Measurements from ENCODE around the gene TRABD.

TRABD gene

DNA sequence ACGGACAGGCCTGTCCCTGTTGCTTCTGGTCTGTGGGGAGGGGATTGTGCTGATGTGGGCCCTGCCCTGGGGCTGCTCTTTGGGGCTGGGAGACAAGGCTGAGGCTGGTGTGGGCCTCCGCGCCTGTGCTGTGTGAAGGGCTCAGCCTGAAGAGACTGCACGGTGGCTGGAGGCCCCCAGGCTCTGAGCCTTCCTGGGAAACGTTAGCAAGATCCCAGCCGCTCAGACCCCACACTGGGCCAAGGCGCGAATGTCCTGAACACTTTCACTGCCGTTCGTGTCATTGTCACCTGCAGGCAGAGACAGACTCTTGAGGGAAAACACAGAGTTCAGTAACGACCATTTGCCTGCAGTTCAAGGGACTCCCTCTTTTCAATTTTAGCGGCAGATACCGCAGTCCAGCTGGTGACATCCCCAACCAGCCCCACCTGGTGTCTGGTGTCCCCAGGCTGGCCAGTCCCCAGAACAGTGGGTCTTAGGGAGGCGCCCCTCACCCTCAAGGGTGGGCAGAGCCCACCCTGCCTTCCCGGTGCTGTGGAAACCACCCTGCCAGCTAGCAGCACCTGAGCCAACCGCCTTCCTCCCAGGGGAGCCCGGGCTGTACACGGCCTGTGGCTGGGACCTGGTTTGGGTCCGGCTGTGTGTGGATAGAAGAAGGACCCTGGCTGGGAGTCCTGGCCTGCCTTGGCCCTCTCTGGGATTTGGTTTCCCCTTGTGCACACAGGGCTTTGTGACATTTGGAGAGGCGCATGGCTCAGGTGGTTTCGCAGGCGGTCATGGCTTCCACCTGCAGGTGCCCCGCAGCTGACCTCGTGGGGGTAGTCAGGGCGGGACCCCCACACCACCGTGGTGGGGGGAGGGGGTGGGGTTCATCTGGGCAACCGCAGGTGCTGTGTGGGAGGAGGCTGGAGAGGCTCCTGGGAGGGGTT is 9.5 kb upstream of the TRABD start:
- no peak for DNase-seq

DNA sequence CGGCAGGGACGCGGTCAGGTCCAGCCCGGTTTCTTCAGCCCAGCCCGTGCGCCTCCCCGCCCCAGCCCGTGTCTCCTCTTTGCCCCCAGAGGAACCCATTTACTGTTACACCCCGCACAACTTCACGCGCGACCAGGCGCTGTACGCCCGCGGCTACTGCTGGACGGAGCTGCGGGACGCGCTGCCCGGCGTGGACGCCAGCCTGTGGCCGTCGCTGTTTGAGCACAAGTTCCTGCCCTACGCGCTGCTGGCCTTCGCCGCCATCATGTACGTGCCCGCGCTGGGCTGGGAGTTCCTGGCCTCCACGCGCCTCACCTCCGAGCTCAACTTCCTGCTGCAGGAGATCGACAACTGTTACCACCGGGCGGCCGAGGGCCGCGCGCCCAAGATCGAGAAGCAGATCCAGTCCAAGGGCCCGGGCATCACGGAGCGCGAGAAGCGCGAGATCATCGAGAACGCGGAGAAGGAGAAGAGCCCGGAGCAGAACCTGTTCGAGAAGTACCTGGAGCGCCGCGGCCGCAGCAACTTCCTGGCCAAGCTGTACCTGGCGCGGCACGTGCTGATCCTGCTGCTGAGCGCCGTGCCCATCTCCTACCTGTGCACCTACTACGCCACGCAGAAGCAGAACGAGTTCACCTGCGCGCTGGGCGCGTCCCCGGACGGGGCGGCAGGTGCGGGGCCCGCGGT is 8.7 kb upstream of the TRABD start:
- DNase-seq, result no peak

DNA sequence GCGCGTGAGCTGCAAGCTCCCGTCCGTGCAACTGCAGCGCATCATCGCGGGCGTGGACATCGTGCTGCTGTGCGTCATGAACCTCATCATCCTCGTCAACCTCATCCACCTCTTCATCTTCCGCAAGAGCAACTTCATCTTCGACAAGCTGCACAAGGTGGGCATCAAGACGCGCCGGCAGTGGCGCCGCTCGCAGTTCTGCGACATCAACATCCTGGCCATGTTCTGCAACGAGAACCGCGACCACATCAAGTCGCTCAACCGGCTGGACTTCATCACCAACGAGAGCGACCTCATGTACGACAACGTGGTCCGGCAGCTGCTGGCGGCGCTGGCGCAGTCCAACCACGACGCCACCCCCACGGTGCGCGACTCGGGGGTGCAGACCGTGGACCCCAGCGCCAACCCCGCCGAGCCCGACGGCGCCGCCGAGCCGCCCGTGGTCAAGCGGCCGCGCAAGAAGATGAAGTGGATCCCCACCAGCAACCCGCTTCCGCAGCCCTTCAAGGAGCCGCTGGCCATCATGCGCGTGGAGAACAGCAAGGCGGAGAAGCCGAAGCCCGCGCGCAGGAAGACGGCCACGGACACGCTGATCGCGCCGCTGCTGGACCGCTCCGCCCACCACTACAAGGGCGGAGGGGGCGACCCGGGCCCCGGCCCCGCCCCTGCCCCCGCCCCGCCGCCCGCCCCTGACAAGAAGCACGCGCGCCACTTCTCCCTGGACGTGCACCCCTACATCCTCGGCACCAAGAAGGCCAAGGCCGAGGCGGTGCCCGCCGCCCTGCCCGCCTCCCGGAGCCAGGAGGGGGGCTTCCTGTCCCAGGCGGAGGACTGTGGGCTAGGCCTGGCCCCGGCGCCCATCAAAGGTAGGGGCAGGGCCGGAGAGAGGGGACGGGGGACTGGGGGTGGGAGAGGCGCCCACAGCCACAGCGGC is 7.9 kb upstream of the TRABD start:
- DNase-seq, result no peak

DNA sequence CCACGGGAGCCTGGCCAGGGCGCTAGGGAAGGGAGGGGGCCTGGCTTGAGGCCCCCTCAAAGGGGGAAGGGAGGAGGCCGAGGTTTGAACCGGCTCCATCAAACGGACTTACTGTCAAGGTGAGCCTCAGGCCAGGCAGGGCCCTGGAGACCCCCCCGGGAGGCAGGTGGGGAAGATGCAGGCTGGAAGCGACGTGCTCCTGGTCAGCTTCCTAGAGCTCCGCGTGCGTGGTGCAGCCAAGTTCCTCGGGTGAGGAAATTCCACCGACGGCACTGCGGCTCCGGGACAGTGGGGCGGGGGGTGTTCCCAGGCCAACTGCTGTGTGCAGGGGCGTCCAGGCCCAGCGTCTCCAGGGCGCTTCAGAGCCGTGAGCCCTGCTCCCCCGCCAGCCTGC is 7.2 kb upstream of the TRABD start:
- DNase-seq, result no peak

DNA sequence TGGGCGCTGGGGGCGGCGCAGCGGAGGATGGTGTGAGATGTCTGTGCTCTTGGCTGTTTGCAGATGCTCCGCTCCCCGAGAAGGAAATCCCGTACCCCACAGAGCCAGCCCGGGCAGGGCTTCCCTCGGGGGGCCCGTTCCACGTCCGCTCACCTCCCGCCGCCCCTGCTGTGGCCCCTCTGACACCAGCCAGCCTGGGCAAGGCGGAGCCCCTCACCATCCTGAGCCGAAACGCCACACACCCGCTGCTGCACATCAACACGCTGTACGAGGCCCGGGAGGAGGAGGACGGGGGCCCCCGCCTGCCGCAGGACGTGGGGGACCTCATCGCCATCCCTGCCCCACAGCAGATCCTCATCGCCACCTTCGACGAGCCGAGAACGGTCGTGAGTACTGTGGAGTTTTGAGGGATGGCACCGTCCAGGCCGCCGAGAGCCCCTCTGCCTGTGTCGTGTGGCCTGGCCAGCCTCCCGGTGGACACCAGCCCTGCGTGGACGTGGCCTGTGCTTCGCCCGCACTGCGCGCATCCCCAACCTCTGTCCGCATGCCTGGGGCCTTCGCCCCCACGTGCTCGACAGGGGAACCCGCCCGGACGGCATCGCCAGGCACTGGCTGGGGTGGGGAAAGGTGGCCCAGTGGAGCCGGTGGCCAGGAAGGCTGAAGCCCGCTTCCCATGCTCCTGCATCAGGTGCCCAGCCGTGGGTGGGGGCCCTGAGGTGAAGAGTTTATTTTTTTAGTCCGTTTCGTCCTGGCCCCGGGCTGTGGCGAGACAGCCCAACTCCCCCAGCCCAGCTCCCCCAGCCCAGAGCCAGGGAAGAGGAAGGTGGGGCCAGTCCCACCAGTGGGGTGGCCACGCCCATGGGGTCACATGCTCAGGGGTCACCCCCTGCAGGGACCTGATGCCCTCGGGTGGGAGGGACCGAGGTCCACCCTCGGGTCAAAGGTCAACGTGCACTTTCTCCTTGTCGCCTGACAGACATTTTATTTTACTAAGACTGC is 6.5 kb upstream of the TRABD start:
- no peak for DNase-seq

DNA sequence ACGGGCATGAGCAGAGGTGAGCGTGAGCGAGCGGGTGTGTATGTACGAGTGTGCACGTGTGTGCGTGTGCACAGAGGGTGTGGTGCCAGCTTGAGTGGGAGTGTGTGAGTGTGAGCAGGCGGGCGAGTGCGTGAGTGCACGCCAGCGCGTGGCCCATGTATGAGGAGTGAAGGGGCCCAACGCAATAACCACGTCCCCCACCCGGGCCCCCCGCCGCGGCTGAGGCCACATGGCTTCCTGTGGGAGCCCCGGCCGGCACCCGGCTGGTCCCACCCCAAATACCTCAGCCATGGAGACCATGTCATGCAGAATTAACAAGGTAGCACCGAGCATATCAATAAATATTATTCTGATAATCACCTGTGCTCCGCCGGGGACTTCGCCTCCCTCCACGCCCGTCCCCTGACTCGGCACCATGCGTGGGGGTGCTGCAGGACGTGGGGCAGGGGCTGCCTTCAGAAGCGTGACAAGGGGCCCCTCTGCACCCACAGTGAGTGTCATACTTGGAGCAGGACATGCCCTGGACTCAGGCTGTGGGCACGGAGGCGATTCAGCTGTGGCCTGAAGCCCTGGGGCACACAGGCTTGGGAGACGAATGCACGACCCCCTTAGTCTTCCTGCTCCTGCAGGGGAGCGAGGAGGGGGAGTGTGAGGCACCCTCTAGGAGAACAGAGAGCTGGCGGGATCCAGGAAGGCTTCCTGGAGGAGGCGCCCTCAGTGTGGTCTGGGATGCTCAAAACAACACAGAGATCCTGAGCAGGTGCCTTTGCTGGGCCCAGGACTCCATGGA is 5.6 kb upstream of the TRABD start:
- no peak for DNase-seq

DNA sequence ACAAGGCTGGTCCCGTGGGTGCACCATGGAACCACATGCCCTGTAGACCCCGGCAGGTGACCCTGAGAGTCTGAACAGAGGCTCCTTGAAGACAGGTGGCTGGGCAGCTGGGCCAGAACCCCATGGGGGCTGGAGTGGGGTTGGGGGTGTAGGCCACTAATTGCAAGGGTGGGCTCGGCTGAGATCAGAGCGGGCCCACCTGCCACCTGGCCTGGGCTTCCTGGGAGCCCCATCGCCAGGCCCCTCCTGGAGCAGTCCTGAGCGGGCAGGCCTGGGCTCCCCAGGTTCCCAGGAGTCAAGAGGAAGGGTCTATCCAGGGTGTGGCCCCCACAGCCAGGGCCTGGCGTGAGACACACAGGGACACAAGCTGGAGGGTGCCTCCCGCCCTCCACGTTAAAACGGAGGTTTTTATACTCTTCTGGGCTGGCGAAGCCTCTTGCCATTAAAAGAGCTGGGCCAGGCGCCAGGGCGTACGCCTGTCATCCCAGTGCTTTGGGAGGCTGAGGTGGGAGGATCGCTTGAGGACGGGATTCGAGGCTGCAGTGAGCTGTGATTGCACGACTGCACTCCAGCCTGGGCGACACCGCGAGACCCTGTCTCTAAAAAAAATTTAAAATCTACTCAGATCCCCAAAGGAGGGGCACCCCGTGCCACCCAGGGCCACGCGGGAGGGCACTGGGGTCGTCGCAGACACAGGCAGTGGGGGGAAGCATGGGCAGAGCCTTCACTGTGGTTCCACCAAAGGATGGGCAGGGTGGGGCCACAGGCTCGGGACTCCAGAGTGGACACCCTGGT is 4.8 kb upstream of the TRABD start:
- DNase-seq, result no peak

DNA sequence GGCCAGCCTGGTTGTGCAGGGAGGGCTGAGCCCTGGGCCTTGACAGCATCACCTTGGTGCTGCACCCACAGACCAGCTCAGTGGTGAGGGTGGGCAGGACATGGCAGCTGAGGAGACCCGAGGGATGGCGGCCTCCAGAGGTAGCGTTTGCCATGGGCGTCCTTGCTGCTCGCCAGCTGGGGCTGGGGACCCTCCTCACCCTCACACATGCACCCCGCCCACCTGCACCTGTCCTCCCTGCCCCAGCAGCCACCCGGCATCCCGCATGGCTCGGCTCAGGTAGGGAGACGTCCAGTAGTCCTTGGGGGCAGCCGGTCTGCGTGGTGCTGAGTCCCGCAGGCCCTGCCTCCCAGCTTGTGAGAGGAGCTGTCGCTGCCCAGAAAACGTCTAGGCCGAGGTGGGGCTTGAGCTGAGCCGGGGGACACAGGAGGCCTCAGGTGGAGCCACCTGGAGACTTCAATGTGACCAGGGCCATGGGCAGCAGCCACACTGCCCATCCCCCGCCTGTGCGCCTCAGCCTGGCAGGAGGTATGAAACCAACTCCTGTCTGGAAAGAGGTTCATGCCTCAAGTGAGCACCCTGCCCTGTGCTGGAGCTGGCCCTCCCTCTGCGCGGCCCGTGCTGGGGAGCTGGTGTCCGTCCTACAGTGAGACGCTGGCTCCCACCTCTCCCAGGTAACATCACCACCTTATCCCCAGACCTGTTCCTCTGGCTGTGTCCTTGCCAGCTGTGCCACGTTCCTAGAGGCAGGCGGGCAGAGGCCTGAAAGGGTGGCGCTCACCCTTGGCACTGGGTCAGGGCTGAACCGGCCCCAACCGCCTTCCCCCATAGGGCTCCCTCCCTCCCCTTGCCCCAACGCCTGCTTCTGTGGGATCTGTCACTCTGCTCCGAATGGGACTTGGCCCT is 3.3 kb upstream of the TRABD start:
- DNase-seq, result no peak

DNA sequence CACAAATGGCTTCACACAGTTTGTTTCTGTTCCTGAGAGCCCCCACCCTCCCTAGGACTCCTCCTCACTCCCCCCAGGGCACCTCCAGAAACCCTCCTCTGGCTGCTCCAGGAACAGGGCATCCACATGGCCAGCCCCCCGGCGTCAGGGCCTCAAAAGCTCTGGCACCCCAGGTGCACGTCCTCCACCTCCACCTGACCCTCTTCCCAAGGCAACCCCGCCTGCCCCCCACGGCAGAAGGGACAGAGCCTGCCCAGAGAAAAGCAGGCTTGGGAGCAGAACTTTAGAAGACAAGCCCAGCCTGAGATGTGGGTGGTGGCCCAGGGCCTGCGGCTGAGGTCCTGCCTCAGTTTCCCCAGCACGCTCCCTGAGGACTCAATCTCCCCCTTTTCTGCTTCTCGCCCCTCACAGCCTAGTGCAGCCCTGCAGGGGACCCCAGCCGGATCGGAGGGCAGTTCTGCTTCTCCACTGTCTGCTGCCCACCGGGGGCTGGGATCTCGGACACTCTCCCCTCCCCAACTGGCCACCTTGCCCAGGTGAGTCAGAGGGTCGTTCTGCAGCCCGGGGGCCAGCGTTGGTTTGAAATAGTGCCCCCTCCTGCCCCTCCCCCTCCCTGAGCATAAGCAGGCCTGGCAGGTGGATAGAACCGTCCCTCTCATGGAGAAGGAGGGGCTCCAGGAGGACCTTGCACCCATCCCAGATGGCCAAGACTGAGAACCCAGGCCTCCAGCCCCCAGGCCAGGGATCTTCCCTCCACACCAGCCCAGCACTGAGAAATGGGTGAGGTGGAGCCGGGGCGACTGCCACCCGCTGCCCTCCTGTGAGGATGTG is 2.4 kb upstream of the TRABD start:
- DNase-seq, result no peak

DNA sequence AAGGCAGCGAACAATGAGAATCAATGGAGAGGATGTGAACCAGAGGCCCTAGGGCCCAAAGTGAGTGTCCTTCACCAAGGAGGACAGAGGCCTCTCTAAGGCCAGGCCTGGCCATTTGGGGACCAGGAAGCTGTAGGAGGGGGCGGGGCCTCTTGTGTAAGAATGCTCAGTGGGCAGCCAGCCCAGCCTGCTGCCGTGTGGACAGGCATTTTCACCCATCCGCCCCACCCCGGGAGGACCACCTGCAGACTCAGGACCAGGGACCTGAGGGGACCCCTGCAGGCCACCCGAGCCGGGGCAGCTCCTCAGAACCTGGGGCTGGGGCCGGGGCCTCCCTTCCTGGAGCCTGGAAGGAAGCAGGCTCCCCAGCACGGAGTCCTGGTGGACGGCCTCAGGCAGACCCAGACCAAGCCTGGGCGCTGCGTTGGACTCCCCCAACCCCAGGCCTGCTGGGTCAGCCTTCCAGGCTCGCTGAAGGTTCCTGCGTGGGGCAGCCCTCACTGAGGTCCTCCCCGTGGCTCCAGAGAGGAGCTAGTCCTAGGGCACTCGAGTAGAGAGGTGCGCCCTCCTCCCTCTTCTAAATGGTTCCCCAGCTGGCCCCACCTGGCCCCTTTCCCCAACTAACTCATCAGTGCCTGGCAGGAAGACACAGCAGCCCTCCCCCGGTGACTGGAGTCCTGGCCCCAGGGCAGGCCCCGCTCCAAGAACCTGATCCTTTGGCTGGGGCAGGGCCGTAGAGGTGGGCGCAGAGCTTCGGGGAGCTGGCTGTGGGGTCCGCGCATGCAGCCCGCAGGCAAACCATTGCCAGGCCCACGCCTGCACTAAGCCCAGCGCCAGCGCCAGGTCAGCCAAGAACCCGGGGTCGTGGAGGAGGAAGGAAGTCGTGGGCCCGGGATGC is 1.5 kb upstream of the TRABD start:
- DNase-seq, result no peak

DNA sequence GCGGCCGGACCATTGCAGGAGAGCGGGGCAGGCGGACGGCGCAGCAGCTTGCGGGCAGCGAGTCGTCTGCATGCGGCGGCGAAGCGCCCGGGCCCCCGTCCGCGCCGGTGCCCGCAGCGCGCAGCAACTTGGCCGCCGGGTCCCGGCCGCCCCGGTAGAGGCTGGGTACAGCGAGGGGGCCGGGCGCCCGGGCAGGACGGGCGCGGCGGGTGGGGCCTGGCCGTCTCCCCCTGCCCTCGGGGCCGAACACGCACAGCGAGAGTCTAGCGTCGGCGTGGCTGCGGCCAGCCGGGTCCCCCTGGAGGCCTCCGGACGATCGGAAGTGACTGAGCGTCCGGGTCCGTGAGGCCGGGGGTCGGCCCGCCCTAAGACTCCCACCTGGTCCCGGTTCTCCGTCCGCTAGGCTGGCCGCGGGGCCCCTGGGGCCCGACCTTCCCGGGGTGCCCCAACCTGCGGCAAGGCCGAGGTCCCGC is 775 bp upstream of the TRABD start:
- DNase-seq, result no peak

DNA sequence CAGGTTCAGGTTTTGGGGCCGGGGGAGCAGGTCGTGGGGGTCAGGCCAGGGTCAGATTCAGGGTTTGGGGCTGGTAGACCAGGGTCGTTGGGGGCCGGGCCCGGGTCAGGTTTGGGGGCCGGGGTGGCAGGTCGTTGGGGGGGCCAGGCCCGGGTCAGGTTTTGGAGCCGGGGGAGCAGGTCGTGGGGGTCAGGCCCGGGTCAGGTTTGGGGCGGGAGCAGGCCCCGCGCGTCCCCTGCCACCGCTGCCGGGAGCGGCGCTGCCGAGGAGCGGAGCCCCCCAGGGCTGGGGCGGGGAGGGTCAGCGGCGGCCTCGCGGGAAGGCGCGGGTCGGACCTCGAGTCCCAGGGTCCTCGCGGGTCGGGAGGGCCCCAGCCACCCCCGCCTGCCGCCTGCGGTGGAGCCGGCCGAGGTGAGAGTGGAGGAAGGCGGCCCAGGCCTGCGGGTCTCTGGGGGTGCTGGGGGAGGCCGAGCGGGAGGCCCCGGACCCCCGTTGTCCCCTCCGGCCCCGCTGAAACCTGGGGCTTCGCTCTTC is 535 bp downstream of the TRABD start:
- no peak for DNase-seq

DNA sequence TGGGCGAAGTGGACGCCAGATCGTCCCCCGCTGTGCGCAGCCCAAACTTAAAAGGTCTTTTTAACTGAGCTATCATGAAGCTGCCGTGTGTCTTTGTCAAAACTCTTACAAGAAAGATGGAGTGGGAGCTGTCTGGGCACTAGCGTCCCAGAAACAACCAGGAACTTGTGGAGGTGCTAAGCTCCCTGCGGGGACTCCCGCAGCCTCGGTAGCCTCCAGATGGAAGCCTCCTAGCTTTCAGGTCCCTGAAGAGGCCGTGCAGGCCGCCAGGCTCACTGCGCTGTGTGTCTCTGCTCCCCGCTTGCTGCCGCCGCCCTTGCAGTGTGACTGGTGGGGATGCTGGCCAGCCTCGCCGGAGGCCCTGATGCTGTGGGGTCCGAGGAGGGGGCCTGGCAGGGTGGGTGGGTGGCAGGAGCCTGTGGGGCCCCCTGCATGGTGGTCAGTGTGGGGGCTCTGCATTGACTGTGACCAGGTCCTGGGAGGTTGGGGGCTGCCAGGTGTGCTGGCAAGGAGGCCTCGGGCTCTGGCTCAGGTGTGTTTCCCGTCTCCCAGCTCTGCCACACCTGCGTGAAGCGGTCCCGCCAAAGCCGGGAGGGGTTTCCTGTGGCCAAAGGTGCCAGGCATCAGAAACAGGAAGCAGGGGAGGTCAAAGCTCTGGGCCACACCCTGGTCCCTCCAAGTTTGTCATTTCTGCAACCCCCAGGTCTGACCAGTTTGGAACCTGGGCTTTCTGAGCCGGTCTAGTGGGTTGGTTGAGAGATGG is 1.2 kb downstream of the TRABD start:
- DNase-seq, result no peak

DNA sequence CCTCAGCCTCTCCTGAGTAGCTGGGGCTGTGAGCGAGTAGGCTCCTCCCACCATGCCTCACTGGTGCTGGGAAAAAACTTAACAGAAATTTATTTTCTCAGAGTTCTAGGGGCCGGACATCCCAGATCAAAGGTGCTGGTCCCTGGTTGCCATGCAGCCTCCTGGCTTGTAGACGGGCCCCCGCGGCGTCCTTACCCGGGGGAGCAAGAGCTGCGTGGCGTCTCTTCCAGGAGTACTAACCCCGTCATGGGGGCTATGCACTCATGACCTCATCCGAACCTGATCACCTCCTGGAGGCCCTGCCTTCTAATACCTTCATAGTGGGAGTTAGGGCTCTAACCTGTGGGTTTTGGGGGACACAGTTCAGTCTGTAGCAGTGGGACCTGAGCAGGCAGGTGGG is 2.6 kb downstream of the TRABD start:
- DNase-seq, result no peak

DNA sequence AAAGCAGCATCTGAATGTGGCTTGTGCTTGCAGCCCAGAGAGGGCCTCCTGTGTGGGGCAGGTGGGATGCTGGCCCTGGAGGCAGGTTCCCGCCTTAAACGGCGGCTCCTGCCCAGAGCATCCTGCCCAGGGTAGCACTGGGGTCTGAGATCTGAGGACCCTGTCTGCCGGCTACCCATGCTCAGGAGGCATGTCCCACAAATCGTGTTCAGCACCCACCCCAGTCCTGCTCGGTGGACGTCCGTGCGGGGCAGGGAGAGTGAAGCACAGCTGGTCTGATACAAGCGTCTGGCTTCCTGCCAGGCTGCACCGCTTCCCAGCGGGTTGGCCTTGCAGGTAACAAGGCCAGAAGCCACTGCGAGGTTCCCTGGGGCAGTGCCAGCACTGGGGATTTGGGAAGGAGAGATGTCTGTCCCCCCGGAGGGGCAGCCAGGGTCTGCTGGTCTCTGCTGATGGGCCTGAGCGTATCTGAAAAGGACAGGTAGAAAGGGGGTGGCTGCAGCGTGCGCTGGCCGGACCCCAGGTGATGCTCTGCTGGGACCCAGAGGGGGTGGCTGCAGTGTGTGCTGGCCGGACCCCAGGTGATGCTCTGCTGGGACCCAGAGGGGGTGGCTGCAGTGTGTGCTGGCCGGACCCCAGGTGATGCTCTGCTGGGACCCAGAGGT is 3.6 kb downstream of the TRABD start:
- DNase-seq, result no peak

Measured in stimulated activated CD8-positive, alpha-beta memory T cell treated with anti-CD3 and anti-CD28 coated beads, Interleukin-4, amount 100 ng/mL, for 48 hours (primary cell).